Endothelial cell of umbilical vein (primary cell): ENCODE data around the gene NT5C. TPM values are rescaled to one million over a fixed set of nuclear protein-coding genes. Genes with fewer than 3 reads are reported as not detected.

Experiments used
- BruUV-seq: library from RNA; stranded (reverse); fragments of 400-500 nt; replicated peaks from 2 replicates; lab custom pipeline; 2021; lab: Mats Ljungman, UMichigan
- CTCF ChIA-PET: fragments of 300-600, 350-600 bp; sonication (Branson Sonifier 250); formaldehyde crosslinking; loops from one replicate; lab custom pipeline; 2021; ENCODE audit warnings: antibody characterized with exemption, inconsistent platforms; lab: Charles Lee
- POLR2A ChIA-PET: fragments of 300-600, 350-600 bp; sonication (Branson Sonifier 250); formaldehyde crosslinking; loops from one replicate; lab custom pipeline; 2021; ENCODE audit warnings: antibody characterized with exemption, inconsistent platforms; lab: Charles Lee
- DNase-seq: peaks from one replicate; pipeline ENCODE4 v3.0.0-alpha.2; 2011; ENCODE audit warnings: low read depth, low spot score
- FAIRE-seq: peaks from 2 replicates; lab custom pipeline; 2011; peaks lifted over from hg19 to GRCh38; lab: Jason Lieb, UNC
- H2AFZ ChIP-seq: 2 replicates; pipeline ENCODE4 v1.6.0; 2012; ENCODE audit warnings: low read depth, low read length, control low read depth, inconsistent platforms
- H3K27ac ChIP-seq: 2 replicates; pipeline ENCODE4 v1.5.1; 2011; ENCODE audit warnings: low read depth, mild to moderate bottlenecking, control low read depth, low read length, moderate library complexity; ENCODE audit not compliant: insufficient read depth
- H3K27me3 ChIP-seq, 2 experiments: 2 replicates each; pipeline versions ENCODE4 v1.6.0 to v1.6.1; 2011; ENCODE audit warnings: low read length in 2 of 2, mixed read lengths in 1 of 2; ENCODE audit not compliant: control insufficient read depth in 2 of 2, insufficient read depth in 2 of 2
- H3K36me3 ChIP-seq, 2 experiments: 2 replicates in 1 of 2; 3 replicates in 1 of 2; pipeline ENCODE4 v1.5.1; 2011; ENCODE audit warnings: low read length in 2 of 2, mild to moderate bottlenecking in 1 of 2, moderate library complexity in 1 of 2; ENCODE audit not compliant: control insufficient read depth in 2 of 2, insufficient read depth in 2 of 2; ENCODE audit errors: extremely low read depth in 1 of 2
- H3K4me1 ChIP-seq: 3 replicates; pipeline ENCODE4 v1.5.1; 2011; ENCODE audit warnings: mild to moderate bottlenecking, low read length; ENCODE audit not compliant: control insufficient read depth, insufficient read depth; ENCODE audit errors: extremely low read depth
- H3K4me2 ChIP-seq: 2 replicates; pipeline ENCODE4 v1.6.1; 2011; ENCODE audit warnings: low read length, control low read depth, mixed read lengths; ENCODE audit not compliant: insufficient read depth
- H3K4me3 ChIP-seq, 3 experiments: fragments of 200-600 bp in 1 of 3; sonication (generic), shearing (Covaris generic) in 1 of 3; replicated peaks in 1 of 3; 2 replicates each; pipeline ENCODE4 v1.5.1; 2011 to 2016; ENCODE audit warnings: control low read depth in 3 of 3, low read length in 3 of 3, mild to moderate bottlenecking in 2 of 3, inconsistent platforms in 1 of 3, low read depth in 1 of 3, moderate library complexity in 1 of 3; ENCODE audit not compliant: insufficient read depth in 1 of 3
- H3K79me2 ChIP-seq: 2 replicates; pipeline ENCODE4 v1.6.0; 2012; ENCODE audit warnings: low read length, inconsistent platforms; ENCODE audit not compliant: control insufficient read depth, insufficient read depth
- H3K9ac ChIP-seq: replicated peaks from 2 replicates; pipeline ENCODE3; 2011; ENCODE audit warnings: low read length, control low read depth; ENCODE audit not compliant: insufficient read depth; ENCODE audit errors: extremely low read depth
- H3K9me1 ChIP-seq: replicated peaks from 3 replicates; pipeline ENCODE4 v1.6.0; 2011; ENCODE audit warnings: mild to moderate bottlenecking, low read length; ENCODE audit not compliant: control insufficient read depth, insufficient read depth; ENCODE audit errors: extremely low read depth
- H3K9me3 ChIP-seq: replicated peaks from 2 replicates; pipeline ENCODE4 v1.5.1; 2012; ENCODE audit warnings: low read length, inconsistent platforms; ENCODE audit not compliant: control insufficient read depth, insufficient read depth
- H4K20me1 ChIP-seq: replicated peaks from 2 replicates; pipeline ENCODE3; 2011; ENCODE audit warnings: mild to moderate bottlenecking, low read length; ENCODE audit not compliant: control insufficient read depth, insufficient read depth; ENCODE audit errors: extremely low read depth
- CTCF ChIP-seq, 2 donors: IDR thresholded peaks; 1 replicate in 1 of 2; 2 replicates in 1 of 2; pipeline ENCODE4 v1.5.1; 2011; ENCODE audit warnings: low read length in 2 of 2, mild to moderate bottlenecking in 2 of 2, moderate library complexity in 2 of 2, control low read depth in 1 of 2, inconsistent platforms in 1 of 2, low read depth in 1 of 2; ENCODE audit not compliant: insufficient read depth in 1 of 2; ENCODE audit errors: extremely low read depth in 1 of 2
- EZH2 ChIP-seq: IDR thresholded peaks from 2 replicates; pipeline ENCODE4 v1.6.1; 2012; ENCODE audit warnings: borderline replicate concordance, low read depth, mild to moderate bottlenecking, moderate library complexity, low read length, inconsistent platforms; ENCODE audit not compliant: severe bottlenecking
- FOS ChIP-seq: IDR thresholded peaks from 2 replicates; pipeline ENCODE4 v1.6.1; 2011; ENCODE audit warnings: mild to moderate bottlenecking, low read length, moderate library complexity, borderline replicate concordance; ENCODE audit not compliant: insufficient read depth
- GATA2 ChIP-seq: IDR thresholded peaks from 2 replicates; pipeline ENCODE4 v1.7.0; 2011; ENCODE audit warnings: low read depth, mild to moderate bottlenecking, moderate library complexity, mixed read lengths, low read length; ENCODE audit not compliant: insufficient read length, insufficient read depth
- JUN ChIP-seq: IDR thresholded peaks from 2 replicates; pipeline ENCODE4 v1.6.1; 2011; ENCODE audit warnings: borderline replicate concordance, low read depth; ENCODE audit not compliant: insufficient read length, insufficient read depth
- MAX ChIP-seq: IDR thresholded peaks from 2 replicates; pipeline ENCODE4 v1.6.1; 2011; ENCODE audit not compliant: insufficient read depth, insufficient read length
- MYC ChIP-seq: IDR thresholded peaks from one replicate; pipeline ENCODE4 v1.6.1; 2011; ENCODE audit warnings: mild to moderate bottlenecking, low read depth, low read length
- POLR2A ChIP-seq: IDR thresholded peaks from 2 replicates; pipeline ENCODE4 v1.6.1; 2012; ENCODE audit warnings: low read depth, mild to moderate bottlenecking, control low read depth, low read length
- POLR2AphosphoS5 ChIP-seq: IDR thresholded peaks from 2 replicates; pipeline ENCODE4 v1.6.1; 2012; ENCODE audit warnings: low read depth, mild to moderate bottlenecking, control low read depth, low read length, moderate library complexity; ENCODE audit not compliant: insufficient read depth
- dilution Hi-C: fragments of 300-500 bp; cut with MboI; formaldehyde crosslinking; loops from one replicate; pipeline ENCODE4 v1.15.0; 2019; ENCODE audit warnings: low sequenced_read_pairs; ENCODE audit not compliant: extremely low pct_ligation_motif_present
- intact Hi-C: fragments of 100-400 bp; cut with micrococcal nuclease; formaldehyde crosslinking; loops from one replicate; pipeline ENCODE4 v1.10.0; 2022
- polyA plus RNA-seq, 4 experiments: library from polyadenylated mRNA; depleted of rRNA in 3 of 4; stranded (reverse) in 3 of 4; unstranded in 1 of 4; fragments of >200 nt; gene quantifications; 2 replicates each; pipeline versions ENCODE4 v1.2.1 to v1.2.3, GENCODE V29; 2011 to 2012; ENCODE audit warnings: missing spikeins in 1 of 4
- total RNA-seq: library from RNA; stranded (reverse); gene quantifications from 2 replicates; pipeline ENCODE4 v1.2.3, GENCODE V29; 2021

The NT5C gene
- total and polyA plus RNA-seq, 2 donors (not counting 3 experiments of a cell fraction or from before 2014, with no cell fraction given), result 29.1 to 39.2 TPM

- Histone ChIP-seq H3K4me3 (peak within 1 kb of the TSS; percentile 23 to 52 (median 46)), H3K36me3 (no peaks in the 10 kb centered on the region), H4K20me1 (no peaks in the 10 kb centered on the region), H2AFZ (peak within 1 kb of the TSS; percentile 61), H3K9me1 (no peaks in the 10 kb centered on the region), H3K4me2 (peak within 1 kb of the TSS; percentile 33), H3K27me3 (no peaks in the 10 kb centered on the region), H3K27ac (peak within 1 kb of the TSS; percentile 88), H3K9ac (peak within 1 kb of the TSS; percentile 86), H3K79me2 (no peaks in the 10 kb centered on the region), H3K4me1 (peaks cover 42% of the 10 kb centered on the region), H3K9me3 (no peaks in the 10 kb centered on the region)
- DNase-seq (peak; percentile 81), FAIRE-seq (peak; percentile 97)
- ChIA-PET CTCF (interaction anchor here (1.1 to 4.1 kb wide), 9 partner anchors 10 to 126 kb away, joined by 3 to 35 read pairs (median 8); no protein-coding TSS in a partner anchor), POLR2A (interaction anchor here (0.6 to 1.1 kb wide), 5 partner anchors 9 to 1473 kb away, joined by 3 to 9 read pairs (median 5); no protein-coding TSS in a partner anchor)
- intact Hi-C loops, result loop anchor here (1.0 to 2.0 kb wide), 5 partner anchors 8 to 53 kb away; partner anchors contain the start of gene ATP5PD
- TF ChIP-seq FOS (no peak), EZH2 (no peak), MYC (no peak), MAX (no peak), JUN (no peak), POLR2A (peak; percentile 74), CTCF (IDR thresholded peaks at IDR 0.05; ENCODE audit: extremely low read depth in 1 of 2, insufficient read depth in 1 of 2, low read depth in 1 of 2, low read length in 2 of 2) (no peak), GATA2 (peak; percentile 12), POLR2AphosphoS5 (peak; percentile 96)
- TSS peak; percentile 64 for BruUV-seq
- dilution Hi-C loops, result no loop called here
These were observed 43.7 kb downstream of the NT5C start, which contains the start of gene SLC16A5 for GRCh38 chr17:75087558-75088453. TSS of gene SLC16A5 (plus strand) at chr17:75087954. CDS start at chr17:75093637, 5,683 bp downstream.
